GM21576 (cell line): ENCODE data around the gene APOD.
A peak's percentile ranks its signal among the peaks of the same experiment; 100 is the strongest.
"Not testable (repeated sequence)": the region's sequence is repeated elsewhere in the genome, so short reads cannot be mapped to it uniquely, and the experiment has no call there.

Experiments used
- ATAC-seq: cut with Tn5 transposase; IDR thresholded peaks from one replicate; pipeline ENCODE4 v1.9.1; 2021; ENCODE audit warnings: mild to moderate bottlenecking, moderate library complexity; ENCODE audit not compliant: unreplicated experiment

APOD gene

GRCh38 chr3:195583831-195584542 is at the start of gene APOD:
TSS of gene APOD (minus strand) at chr3:195583940. CDS start at chr3:195579461, 4,479 bp downstream.
- no peak for ATAC-seq

- ATAC-seq: not testable (repeated sequence)
These were observed 49.6 kb upstream of the APOD start for GRCh38 chr3:195633351-195633750.

- not testable (repeated sequence) for ATAC-seq
These were observed 48.9 kb upstream of the APOD start for GRCh38 chr3:195632501-195633185.

GRCh38 chr3:195632046-195632445 is 48.3 kb upstream of the APOD start:
- ATAC-seq: not testable (repeated sequence)

GRCh38 chr3:195630938-195631495 is 47.3 kb upstream of the APOD start:
- ATAC-seq: not testable (repeated sequence)

GRCh38 chr3:195630086-195630917 is 46.6 kb upstream of the APOD start:
- peak; percentile 25 for ATAC-seq

- not testable (repeated sequence) for ATAC-seq
These were observed 45.9 kb upstream of the APOD start for GRCh38 chr3:195629682-195630081.

GRCh38 chr3:195628386-195628920 is 44.7 kb upstream of the APOD start:
- not testable (repeated sequence) for ATAC-seq

GRCh38 chr3:195627515-195628385 is 44.0 kb upstream of the APOD start:
- not testable (repeated sequence) for ATAC-seq

GRCh38 chr3:195624603-195625560 is 41.1 kb upstream of the APOD start:
- ATAC-seq: peak; percentile 79

- ATAC-seq: not testable (repeated sequence)
These were observed 40.4 kb upstream of the APOD start for GRCh38 chr3:195624171-195624570.

GRCh38 chr3:195623217-195623965 is 39.7 kb upstream of the APOD start:
- ATAC-seq: not testable (repeated sequence)

- ATAC-seq: not testable (repeated sequence)
These were observed 38.9 kb upstream of the APOD start for GRCh38 chr3:195622523-195623170.

GRCh38 chr3:195622012-195622411 is 38.3 kb upstream of the APOD start:
- ATAC-seq: not testable (repeated sequence)

- ATAC-seq: not testable (repeated sequence)
These were observed 37.4 kb upstream of the APOD start for GRCh38 chr3:195621095-195621494.

GRCh38 chr3:195620476-195620875 is 36.7 kb upstream of the APOD start:
- ATAC-seq: not testable (repeated sequence)
